K562 (cell line): ENCODE results near the gene NUP214. TPM values are rescaled to one million over a fixed set of nuclear protein-coding genes. Genes with fewer than 3 reads are reported as not detected.
A peak's percentile ranks its signal among the peaks of the same experiment; 100 is the strongest.

Experiments
- ATAC-seq: fragments of 200-7000 bp; cut with Tn5 transposase; 3 replicates; pipeline ENCODE4 v1.9.1; 2020; ENCODE audit warnings: moderate library complexity
- BruUV-seq: library from RNA; stranded (reverse); fragments of 400-500 nt; replicated peaks from 2 replicates; lab custom pipeline; 2021; lab: Mats Ljungman, UMichigan
- CTCF ChIA-PET: fragments of 300-600 bp; formaldehyde crosslinking; extraction: SDS; loops from one replicate; lab custom pipeline; 2021; ENCODE audit warnings: low intra/inter-chr PET ratio; lab: Yijun Ruan, JAX
- POLR2A ChIA-PET: fragments of 300-600, 350-650 bp; sonication (Branson Sonifier 250); formaldehyde crosslinking; extraction: SDS; loops from one replicate; lab custom pipeline; 2021; ENCODE audit warnings: antibody characterized with exemption, inconsistent platforms; lab: Yijun Ruan, JAX
- DNase-seq, 4 experiments: peaks; one replicate each; pipeline versions ENCODE4 v3.0.0 to v3.0.0-alpha.2; 2011 to 2018; ENCODE audit warnings: low spot score in 3 of 4, mixed read lengths in 3 of 4; ENCODE audit errors: extremely low read depth in 1 of 4
- FAIRE-seq: peaks from 2 replicates; lab custom pipeline; 2011; peaks lifted over from hg19 to GRCh38; lab: Jason Lieb, UNC
- H2AFZ ChIP-seq: 2 replicates; pipeline ENCODE4 v1.6.0; 2011; ENCODE audit warnings: low read depth, low read length, control low read depth, inconsistent platforms
- H3K27ac ChIP-seq: fragments of 200-600 bp; 3 replicates; pipeline ENCODE4 v1.8.0; 2011; ENCODE audit warnings: low read depth, mild to moderate bottlenecking, control low read depth, inconsistent platforms, low read length, moderate library complexity, mixed read lengths; ENCODE audit errors: extremely low read depth
- H3K27me3 ChIP-seq, 2 experiments: fragments of 300-600 bp in 1 of 2; 2 replicates in 1 of 2; 3 replicates in 1 of 2; pipeline versions ENCODE4 v1.6.0 to v1.8.0; 2011; ENCODE audit warnings: inconsistent platforms in 2 of 2, low read length in 2 of 2, mild to moderate bottlenecking in 1 of 2, mixed read lengths in 1 of 2, moderate library complexity in 1 of 2; ENCODE audit not compliant: control insufficient read depth in 2 of 2, insufficient read depth in 2 of 2
- H3K36me3 ChIP-seq: fragments of 300-600 bp; 3 replicates; pipeline ENCODE4 v1.8.0; 2011; ENCODE audit warnings: mild to moderate bottlenecking, low read length, inconsistent platforms; ENCODE audit not compliant: control insufficient read depth, insufficient read depth
- H3K4me1 ChIP-seq, 2 experiments: fragments of 200-600 bp in 1 of 2; replicated peaks in 1 of 2; 2 replicates in 1 of 2; 3 replicates in 1 of 2; pipeline versions ENCODE4 v1.5.1 to v1.8.0; 2011; ENCODE audit warnings: inconsistent platforms in 2 of 2, low read length in 2 of 2, mild to moderate bottlenecking in 1 of 2, mixed read lengths in 1 of 2, moderate library complexity in 1 of 2; ENCODE audit not compliant: control insufficient read depth in 2 of 2, insufficient read depth in 2 of 2
- H3K4me2 ChIP-seq: 2 replicates; pipeline ENCODE4 v1.6.1; 2011; ENCODE audit warnings: low read length, control low read depth, inconsistent platforms, mixed read lengths; ENCODE audit not compliant: insufficient read depth
- H3K4me3 ChIP-seq: fragments of 200-600 bp; sonication (generic), shearing (Covaris generic); 2 replicates; pipeline ENCODE4 v1.5.1; 2016; ENCODE audit warnings: control low read depth, inconsistent platforms
- H3K79me2 ChIP-seq: fragments of 200-600 bp; 3 replicates; pipeline ENCODE4 v1.8.0; 2011; ENCODE audit warnings: low read length, inconsistent platforms; ENCODE audit not compliant: control insufficient read depth, insufficient read depth
- H3K9ac ChIP-seq, 2 experiments: 2 replicates each; pipeline versions ENCODE4 v1.6.0 to v1.6.1; 2011; ENCODE audit warnings: low read depth in 2 of 2, low read length in 2 of 2, control low read depth in 1 of 2, inconsistent platforms in 1 of 2, mild to moderate bottlenecking in 1 of 2, mixed read lengths in 1 of 2; ENCODE audit not compliant: insufficient read depth in 1 of 2
- H3K9me1 ChIP-seq: one replicate; pipeline ENCODE4 v1.6.0; 2011; ENCODE audit warnings: inconsistent platforms, mild to moderate bottlenecking, low read length, moderate library complexity; ENCODE audit not compliant: control insufficient read depth, insufficient read depth
- H3K9me3 ChIP-seq: replicated peaks from 2 replicates; pipeline ENCODE4 v1.5.1; 2011; ENCODE audit warnings: low read depth, low read length, inconsistent platforms; ENCODE audit not compliant: control insufficient read depth, insufficient read depth
- H4K20me1 ChIP-seq: replicated peaks from 2 replicates; pipeline ENCODE4 v1.6.1; 2011; ENCODE audit warnings: low read length, inconsistent platforms, mixed read lengths; ENCODE audit not compliant: control insufficient read depth, insufficient read depth
- ATF3 ChIP-seq, 2 experiments: fragments of 450-650 bp in 1 of 2; sonication (generic) in 1 of 2; formaldehyde crosslinking in 1 of 2; IDR thresholded peaks in 1 of 2; conservative IDR thresholded peaks in 1 of 2; 2 replicates each; pipeline versions ENCODE4 v1.6.1 to v1.8.1; 2016 to 2023; ENCODE audit warnings: mild to moderate bottlenecking in 2 of 2, moderate library complexity in 2 of 2, inconsistent platforms in 1 of 2, missing genetic modification reagents in 1 of 2
- E2F1 ChIP-seq: sonication (generic); formaldehyde crosslinking; IDR thresholded peaks from 2 replicates; pipeline ENCODE4 v1.8.1; 2023; ENCODE audit warnings: mild to moderate bottlenecking, missing genetic modification reagents, moderate library complexity
- NCOA1 ChIP-seq: fragments of 450-650 bp; IDR thresholded peaks from 2 replicates; pipeline ENCODE4 v1.6.1; 2016; ENCODE audit warnings: low read depth
- WGBS: fragments of 100-300 bp; shearing (Covaris generic); methylation state at CpG from one replicate; pipeline ENCODE4 v1.1.6; 2016; ENCODE audit warnings: low coverage, mixed read lengths; ENCODE audit not compliant: insufficient coverage; ENCODE audit errors: missing lambda C conversion rate; 5-methylcytosine and 5-hydroxymethylcytosine counted together
- in situ Hi-C: fragments of 300-500 bp; cut with MboI; formaldehyde crosslinking; loops from 4 replicates; pipeline ENCODE4 v1.15.0; 2018; ENCODE audit warnings: inconsistent platforms, mixed read lengths
- intact Hi-C: fragments of 100-400 bp; cut with micrococcal nuclease; formaldehyde crosslinking; loops from 2 replicates; pipeline ENCODE4 v1.14.2; 2022
- polyA plus RNA-seq, 8 experiments: library from polyadenylated mRNA; depleted of rRNA in 4 of 8; stranded (reverse) in 5 of 8; unstranded in 3 of 8; fragments of >200 nt; fragmentation: Nextera tagmentation in 2 of 8; fragmentation: Illumina TruSeq in 1 of 8; extraction: Ambion mirVana in 2 of 8; extraction: Trizol in 1 of 8; gene quantifications; 2 replicates each; pipeline versions ENCODE4 v1.2.1 to v1.2.3, GENCODE V29; 2011 to 2014; ENCODE audit warnings: inconsistent platforms in 1 of 8, missing spikeins in 1 of 8
- total RNA-seq, 7 experiments: library from RNA; depleted of rRNA in 6 of 7; stranded (reverse); fragments of >200 nt in 6 of 7; fragmentation: Illumina TruSeq in 2 of 7; extraction: Trizol in 2 of 7; gene quantifications; 2 replicates each; pipeline versions ENCODE4 v1.2.1 to v1.2.3, GENCODE V29; 2011 to 2021; ENCODE audit warnings: low replicate concordance in 1 of 7

The NUP214 gene
- total and polyA plus RNA-seq, 9 of the 15 experiments (the other 6 are each of a cell fraction or from before 2014, with no cell fraction given) = 56.9 to 332 (median 97.1) TPM

GRCh38 chr9:131160416-131161112 lies 35.2 kb downstream of the NUP214 start:
- FAIRE-seq (no peak), ATAC-seq (peak; percentile 13), DNase-seq (peak in 3 of 4 experiments; percentile 68 to 81 (median 78))
- Histone ChIP-seq H3K4me3 (no peak overlapping the region), H3K27me3 (no peaks in the 10 kb centered on the region), H3K27ac (no peak overlapping the region), H3K4me1 (no peaks in the 10 kb centered on the region), H3K36me3 (peaks cover 94% of the 10 kb centered on the region), H3K9me1 (no peaks in the 10 kb centered on the region), H3K9me3 (no peaks in the 10 kb centered on the region), H4K20me1 (no peaks in the 10 kb centered on the region; the same call in 1 of the 2 replicates), H3K4me2 (no peak overlapping the region), H2AFZ (no peak overlapping the region), H3K9ac (no peak overlapping the region), H3K79me2 (peaks cover 13% of the 10 kb centered on the region; the same call in 2 of the 3 replicates)
- CTCF ChIA-PET = interaction anchor here (0.6 kb wide), 1 partner anchor 1795 kb away, joined by 5 read pairs; no protein-coding TSS in a partner anchor
- 93% methylated on average over 1 of the region's 1 CpG for WGBS
- no TSS peak for BruUV-seq
- intact Hi-C loops = no loop called here
- TF ChIP-seq NCOA1 (no peak), ATF3 (IDR thresholded peaks at IDR 0.05) (no peak), ATF3 (CRISPR knock-in tag; conservative IDR thresholded peaks at IDR 0.05) (0 out of 2 replicates have a peak, but pooled peaks have one; percentile 67), E2F1 (CRISPR knock-in tag) (0 out of 2 replicates have a peak, but pooled peaks have one; percentile 63)
- in situ Hi-C loops = no loop called here
- POLR2A ChIA-PET = interaction anchor here (0.6 to 12.0 kb wide), 9 partner anchors 10 to 293 kb away, joined by 3 to 300 read pairs (median 9); partner anchors contain the start of gene NUP214
